Hepatocyte (in vitro differentiated cells): ENCODE results near the gene ARHGAP42. TPM values are rescaled to one million over a fixed set of nuclear protein-coding genes. Genes with fewer than 3 reads are reported as not detected.

ENCODE experiments used
- DNase-seq: peaks from one replicate; pipeline ENCODE4 v3.0.0-alpha.2; 2016; ENCODE audit warnings: low spot score
- H2AFZ ChIP-seq: fragments of 200-600 bp; sonication (generic); 2 replicates; pipeline ENCODE4 v1.6.0; 2016; ENCODE audit warnings: antibody characterized with exemption, mild to moderate bottlenecking
- H3K27ac ChIP-seq: fragments of 200-600 bp; sonication (generic); 2 replicates; pipeline ENCODE4 v1.5.1; 2016; ENCODE audit warnings: mild to moderate bottlenecking
- H3K27me3 ChIP-seq: fragments of 200-600 bp; sonication (generic); 2 replicates; pipeline ENCODE4 v1.6.1; 2016
- H3K36me3 ChIP-seq: fragments of 200-600 bp; sonication (generic); replicated peaks from 2 replicates; pipeline ENCODE4 v1.5.1; 2016; ENCODE audit warnings: low read depth; ENCODE audit not compliant: insufficient read depth
- H3K4me1 ChIP-seq: fragments of 200-600 bp; sonication (generic); 2 replicates; pipeline ENCODE4 v1.5.1; 2016; ENCODE audit warnings: mild to moderate bottlenecking, moderate library complexity; ENCODE audit not compliant: insufficient read depth
- H3K4me2 ChIP-seq: fragments of 200-600 bp; sonication (generic); 2 replicates; pipeline ENCODE4 v1.6.0; 2016
- H3K4me3 ChIP-seq: fragments of 200-600 bp; sonication (generic); 2 replicates; pipeline ENCODE4 v1.5.1; 2016; ENCODE audit warnings: mild to moderate bottlenecking
- H3K79me2 ChIP-seq: fragments of 200-600 bp; sonication (generic); 2 replicates; pipeline ENCODE4 v1.6.0; 2017; ENCODE audit warnings: mild to moderate bottlenecking
- H3K9me2 ChIP-seq: fragments of 200-600 bp; sonication (generic); replicated peaks from 2 replicates; pipeline ENCODE4 v1.6.0; 2017; ENCODE audit warnings: mild to moderate bottlenecking; ENCODE audit not compliant: insufficient read depth
- H3K9me3 ChIP-seq: fragments of 200-600 bp; sonication (generic); 2 replicates; pipeline ENCODE4 v1.5.1; 2016; ENCODE audit warnings: low read depth, mild to moderate bottlenecking
- H4K20me1 ChIP-seq: fragments of 200-600 bp; sonication (generic); 2 replicates; pipeline ENCODE4 v1.6.0; 2016; ENCODE audit warnings: mild to moderate bottlenecking; ENCODE audit not compliant: insufficient read depth, poor library complexity, severe bottlenecking
- EZH2 ChIP-seq: fragments of 200-600 bp; sonication (generic); IDR thresholded peaks from 2 replicates; pipeline ENCODE4 v1.6.1; 2016; ENCODE audit warnings: antibody characterized with exemption, mild to moderate bottlenecking, borderline replicate concordance
- EZH2phosphoT487 ChIP-seq: fragments of 200-600 bp; sonication (generic); IDR thresholded peaks from one replicate; pipeline ENCODE4 v1.6.1; 2018; ENCODE audit warnings: antibody characterized with exemption, mild to moderate bottlenecking, low read depth, moderate library complexity; ENCODE audit not compliant: unreplicated experiment, severe bottlenecking
- WGBS: methylation state at CpG from one replicate; pipeline ENCODE4 v1.1.6; 2016; ENCODE audit warnings: low lambda C conversion rate; ENCODE audit errors: missing lambda C conversion rate; 5-methylcytosine and 5-hydroxymethylcytosine counted together
- polyA plus RNA-seq: library from polyadenylated mRNA; unstranded; fragments of >200 nt; fragmentation: Nextera tagmentation; extraction: Ambion mirVana; gene quantifications from 2 replicates; pipeline ENCODE4 v1.2.1, GENCODE V29; 2016
- total RNA-seq: library from RNA; depleted of rRNA; stranded (reverse); fragments of >200 nt; gene quantifications from 2 replicates; pipeline ENCODE4 v1.2.3, GENCODE V29; 2014
- TF ChIP-seq, protein P1 (sequence below): fragments of 200-600 bp; sonication (generic); IDR thresholded peaks from 2 replicates; pipeline ENCODE4 v1.5.1; 2016; ENCODE audit warnings: antibody characterized with exemption, mild to moderate bottlenecking; ENCODE audit not compliant: poor library complexity

The ARHGAP42 gene
- total and polyA plus RNA-seq, 2 experiments from 2014 or later: 8.7 to 26.5 TPM

DNA sequence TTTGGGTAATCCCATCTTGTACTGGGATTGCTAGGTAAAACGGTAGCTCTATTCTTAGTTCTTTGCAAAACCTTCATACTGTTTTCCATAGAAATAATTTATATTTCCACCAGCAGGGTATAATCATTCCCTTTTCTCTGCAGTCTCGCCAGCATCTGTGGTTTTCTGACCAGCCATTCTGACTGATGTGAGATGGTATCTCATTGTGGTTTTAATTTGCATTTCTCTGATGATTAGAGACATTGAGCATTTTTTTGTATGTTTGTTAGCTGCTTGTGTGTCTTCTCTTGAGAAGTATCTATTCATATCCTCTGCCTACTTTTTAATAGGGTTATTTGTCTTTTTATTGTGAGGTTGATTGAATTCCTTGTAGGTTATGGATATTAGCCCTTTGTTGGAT, 221.7 kb downstream of the ARHGAP42 start:
- Histone ChIP-seq H3K4me3 (no peak overlapping the region), H3K27me3 (no peaks in the 10 kb centered on the region), H3K9me3 (no peaks in the 10 kb centered on the region), H3K79me2 (peaks cover 4% of the 10 kb centered on the region), H3K36me3 (no peaks in the 10 kb centered on the region), H2AFZ (no peak overlapping the region), H3K9me2 (no peaks in the 10 kb centered on the region), H3K27ac (no peak overlapping the region), H3K4me1 (no peaks in the 10 kb centered on the region), H4K20me1 (no peaks in the 10 kb centered on the region), H3K4me2 (no peak overlapping the region)
- 93% methylated on average over 2 of the region's 2 CpGs for WGBS
- DNase-seq: no peak
- TF ChIP-seq, protein P1, sequence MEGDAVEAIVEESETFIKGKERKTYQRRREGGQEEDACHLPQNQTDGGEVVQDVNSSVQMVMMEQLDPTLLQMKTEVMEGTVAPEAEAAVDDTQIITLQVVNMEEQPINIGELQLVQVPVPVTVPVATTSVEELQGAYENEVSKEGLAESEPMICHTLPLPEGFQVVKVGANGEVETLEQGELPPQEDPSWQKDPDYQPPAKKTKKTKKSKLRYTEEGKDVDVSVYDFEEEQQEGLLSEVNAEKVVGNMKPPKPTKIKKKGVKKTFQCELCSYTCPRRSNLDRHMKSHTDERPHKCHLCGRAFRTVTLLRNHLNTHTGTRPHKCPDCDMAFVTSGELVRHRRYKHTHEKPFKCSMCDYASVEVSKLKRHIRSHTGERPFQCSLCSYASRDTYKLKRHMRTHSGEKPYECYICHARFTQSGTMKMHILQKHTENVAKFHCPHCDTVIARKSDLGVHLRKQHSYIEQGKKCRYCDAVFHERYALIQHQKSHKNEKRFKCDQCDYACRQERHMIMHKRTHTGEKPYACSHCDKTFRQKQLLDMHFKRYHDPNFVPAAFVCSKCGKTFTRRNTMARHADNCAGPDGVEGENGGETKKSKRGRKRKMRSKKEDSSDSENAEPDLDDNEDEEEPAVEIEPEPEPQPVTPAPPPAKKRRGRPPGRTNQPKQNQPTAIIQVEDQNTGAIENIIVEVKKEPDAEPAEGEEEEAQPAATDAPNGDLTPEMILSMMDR: no peak
- no peak for TF ChIP-seq EZH2

DNA sequence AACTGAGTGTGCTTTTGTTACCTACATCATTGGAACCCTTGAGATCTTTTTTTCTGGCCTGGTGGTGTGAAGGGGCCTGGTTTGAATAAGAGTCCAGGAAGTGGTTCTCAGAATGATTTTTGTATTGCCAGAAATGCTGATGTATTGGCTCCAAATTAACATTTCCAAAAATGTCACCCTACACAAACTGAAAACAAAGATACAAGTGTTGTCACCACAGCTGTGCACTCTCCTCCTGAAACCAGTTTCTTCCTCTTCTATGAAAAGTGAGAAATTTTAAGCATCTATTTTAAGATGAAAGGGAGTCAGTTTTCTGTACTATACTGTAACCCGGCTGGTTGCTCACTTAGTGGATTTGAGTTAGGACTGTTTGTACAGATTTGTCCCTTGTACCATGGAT, 223.7 kb downstream of the ARHGAP42 start:
- Histone ChIP-seq H3K4me2 (no peak overlapping the region), H3K36me3 (no peaks in the 10 kb centered on the region), H3K4me3 (no peak overlapping the region), H3K27me3 (no peaks in the 10 kb centered on the region), H3K4me1 (no peaks in the 10 kb centered on the region), H3K9me2 (no peaks in the 10 kb centered on the region), H2AFZ (no peak overlapping the region), H3K27ac (no peak overlapping the region), H4K20me1 (no peaks in the 10 kb centered on the region), H3K79me2 (peaks cover 4% of the 10 kb centered on the region), H3K9me3 (no peaks in the 10 kb centered on the region)
- DNase-seq: no peak
- TF ChIP-seq, protein P1: no peak
- TF ChIP-seq EZH2 (no peak), EZH2phosphoT487 (no peak)
- WGBS: 97% methylated on average over 1 of the region's 1 CpG

DNA sequence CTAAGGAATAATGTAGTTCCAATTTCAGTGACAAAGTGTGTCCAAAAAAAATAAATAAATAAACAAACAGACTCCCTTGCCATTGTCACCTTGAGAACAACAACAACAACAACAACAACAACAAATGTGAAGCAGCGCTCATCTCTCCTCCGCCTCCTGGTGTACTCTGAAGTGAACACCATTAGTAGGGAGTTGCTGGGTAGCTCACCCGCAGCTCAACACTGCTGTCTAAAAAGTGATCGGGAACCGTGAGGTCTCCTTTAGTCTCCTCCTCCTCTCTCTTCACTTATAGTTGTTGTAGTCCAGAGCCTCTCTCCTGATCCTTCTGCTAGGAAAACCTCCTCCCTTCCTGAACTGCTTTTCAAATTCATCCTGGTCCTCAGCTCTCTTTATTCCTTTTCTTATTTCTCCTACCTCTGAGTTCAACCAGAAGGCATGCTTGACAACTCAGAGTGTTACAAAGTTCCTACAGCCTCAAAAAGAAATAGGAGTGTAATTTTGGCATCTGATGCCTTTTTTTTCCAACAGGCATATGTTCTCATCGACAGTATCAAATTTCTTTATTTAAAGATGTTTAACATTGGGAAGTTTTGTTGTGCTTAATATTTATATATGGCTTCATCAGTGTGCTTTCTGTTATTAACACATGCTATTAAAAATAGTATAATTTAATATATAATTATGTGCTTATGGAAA, 227.5 kb downstream of the ARHGAP42 start:
- Histone ChIP-seq H3K9me2 (no peaks in the 10 kb centered on the region), H3K9me3 (no peaks in the 10 kb centered on the region), H3K4me2 (no peak overlapping the region), H2AFZ (no peak overlapping the region), H3K27ac (no peak overlapping the region), H3K79me2 (peaks cover 4% of the 10 kb centered on the region), H3K27me3 (no peaks in the 10 kb centered on the region), H3K4me1 (no peaks in the 10 kb centered on the region), H3K36me3 (no peaks in the 10 kb centered on the region), H3K4me3 (no peak overlapping the region), H4K20me1 (no peaks in the 10 kb centered on the region)
- WGBS: 94% methylated on average over 6 of the region's 6 CpGs
- TF ChIP-seq, protein P1: no peak
- TF ChIP-seq EZH2: no peak
- TF ChIP-seq EZH2phosphoT487: no peak
- no peak for DNase-seq
